Loucy (cell line): Measurements from ENCODE around the gene OR2T34.
"Not testable (repeated sequence)": the region's sequence is repeated elsewhere in the genome, so short reads cannot be mapped to it uniquely, and the experiment has no call there.

Experiments used
- H2AFZ ChIP-seq: fragments of 200-600 bp; sonication (generic); 2 replicates; pipeline ENCODE4 v1.6.0; 2016; ENCODE audit warnings: antibody characterized with exemption, mild to moderate bottlenecking, low read length, moderate library complexity
- H3F3A ChIP-seq: fragments of 200-600 bp; 2 replicates; pipeline ENCODE4 v1.6.0; 2016; ENCODE audit warnings: antibody characterized with exemption, low read depth, mild to moderate bottlenecking
- H3K27me3 ChIP-seq: fragments of 200-600 bp; sonication (generic); 2 replicates; pipeline ENCODE4 v1.6.1; 2014; ENCODE audit warnings: low read length, mild to moderate bottlenecking; ENCODE audit not compliant: insufficient read depth, poor library complexity, severe bottlenecking
- H3K36me3 ChIP-seq: fragments of 200-600 bp; sonication (generic); 2 replicates; pipeline ENCODE4 v1.6.1; 2016; ENCODE audit warnings: low read length; ENCODE audit not compliant: insufficient read depth
- H3K4me1 ChIP-seq: fragments of 200-600 bp; sonication (generic); 2 replicates; pipeline ENCODE4 v1.5.1; 2014; ENCODE audit warnings: low read length, mild to moderate bottlenecking; ENCODE audit not compliant: insufficient read depth, poor library complexity, severe bottlenecking
- H3K4me2 ChIP-seq: fragments of 200-600 bp; sonication (generic); 2 replicates; pipeline ENCODE4 v1.6.0; 2014; ENCODE audit warnings: antibody characterized with exemption, low read length, low read depth, mild to moderate bottlenecking; ENCODE audit not compliant: poor library complexity, severe bottlenecking
- H3K4me3 ChIP-seq: fragments of 200-600 bp; sonication (generic); 2 replicates; pipeline ENCODE4 v1.5.1; 2014; ENCODE audit warnings: low read length, mild to moderate bottlenecking, mixed read lengths; ENCODE audit not compliant: poor library complexity, severe bottlenecking
- H3K79me2 ChIP-seq: fragments of 200-600 bp; sonication (generic); 2 replicates; pipeline ENCODE4 v1.6.1; 2014; ENCODE audit warnings: low read length; ENCODE audit not compliant: insufficient read depth
- H3K9ac ChIP-seq: fragments of 200-600 bp; sonication (generic); 2 replicates; pipeline ENCODE4 v1.6.0; 2014; ENCODE audit warnings: mild to moderate bottlenecking, low read depth, low read length, moderate library complexity; ENCODE audit not compliant: poor library complexity, severe bottlenecking
- H3K9me2 ChIP-seq: fragments of 200-600 bp; sonication (generic); replicated peaks from 2 replicates; pipeline ENCODE4 v1.6.1; 2016; ENCODE audit warnings: low read depth, low read length, mixed read lengths
- H3K9me3 ChIP-seq: fragments of 200-600 bp; sonication (generic); 2 replicates; pipeline ENCODE4 v1.6.1; 2014; ENCODE audit warnings: mild to moderate bottlenecking, antibody characterized with exemption, low read length, low read depth; ENCODE audit not compliant: insufficient read depth
- H4K20me1 ChIP-seq: fragments of 200-600 bp; sonication (generic); 2 replicates; pipeline ENCODE4 v1.6.0; 2014; ENCODE audit warnings: antibody characterized with exemption, low read length, mild to moderate bottlenecking; ENCODE audit not compliant: insufficient read depth, poor library complexity, severe bottlenecking
- EZH2phosphoT487 ChIP-seq: fragments of 200-600 bp; IDR thresholded peaks from 2 replicates; pipeline ENCODE4 v1.6.1; 2018; ENCODE audit warnings: antibody characterized with exemption, mild to moderate bottlenecking, moderate library complexity, borderline replicate concordance
- TF ChIP-seq, protein P1 (sequence below): fragments of 200-600 bp; sonication (generic); conservative IDR thresholded peaks from 2 replicates; pipeline ENCODE4 v1.5.1; 2014; ENCODE audit warnings: mild to moderate bottlenecking, antibody characterized with exemption, low read length

Gene OR2T34

DNA sequence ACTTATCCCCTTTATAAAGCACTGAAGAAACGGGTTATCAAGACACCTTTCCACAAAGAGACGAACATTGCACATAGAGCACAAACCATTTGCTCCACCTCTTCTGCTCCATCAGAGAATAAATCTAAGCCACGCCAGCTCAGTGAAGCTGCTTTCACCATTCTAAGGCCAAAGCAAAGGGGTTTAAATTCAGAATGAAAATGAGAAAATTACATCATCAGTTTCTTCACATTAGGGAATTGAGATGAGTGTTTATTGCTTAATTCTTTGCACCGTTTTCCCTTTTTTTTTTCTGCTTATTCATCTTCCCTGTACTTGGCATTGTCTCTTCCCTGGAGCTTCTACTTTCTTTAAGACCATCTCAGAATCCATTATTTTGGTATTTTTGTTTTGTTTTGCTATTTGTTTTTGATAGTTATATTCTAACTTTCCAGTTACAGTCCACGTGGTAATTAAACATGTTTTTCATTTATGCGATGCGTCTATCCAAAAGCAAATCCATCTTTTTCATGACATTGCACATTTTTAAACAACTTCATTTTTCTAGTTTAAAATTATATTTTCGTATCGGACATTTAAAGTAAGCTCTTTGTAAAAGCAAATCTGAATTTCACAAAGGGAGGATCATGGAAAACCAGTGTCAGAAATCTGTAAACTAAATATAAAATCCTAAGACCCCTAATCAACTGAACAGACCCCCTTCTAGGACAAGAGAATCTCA, 1.9 kb upstream of the OR2T34 start:
- TF ChIP-seq, protein P1, sequence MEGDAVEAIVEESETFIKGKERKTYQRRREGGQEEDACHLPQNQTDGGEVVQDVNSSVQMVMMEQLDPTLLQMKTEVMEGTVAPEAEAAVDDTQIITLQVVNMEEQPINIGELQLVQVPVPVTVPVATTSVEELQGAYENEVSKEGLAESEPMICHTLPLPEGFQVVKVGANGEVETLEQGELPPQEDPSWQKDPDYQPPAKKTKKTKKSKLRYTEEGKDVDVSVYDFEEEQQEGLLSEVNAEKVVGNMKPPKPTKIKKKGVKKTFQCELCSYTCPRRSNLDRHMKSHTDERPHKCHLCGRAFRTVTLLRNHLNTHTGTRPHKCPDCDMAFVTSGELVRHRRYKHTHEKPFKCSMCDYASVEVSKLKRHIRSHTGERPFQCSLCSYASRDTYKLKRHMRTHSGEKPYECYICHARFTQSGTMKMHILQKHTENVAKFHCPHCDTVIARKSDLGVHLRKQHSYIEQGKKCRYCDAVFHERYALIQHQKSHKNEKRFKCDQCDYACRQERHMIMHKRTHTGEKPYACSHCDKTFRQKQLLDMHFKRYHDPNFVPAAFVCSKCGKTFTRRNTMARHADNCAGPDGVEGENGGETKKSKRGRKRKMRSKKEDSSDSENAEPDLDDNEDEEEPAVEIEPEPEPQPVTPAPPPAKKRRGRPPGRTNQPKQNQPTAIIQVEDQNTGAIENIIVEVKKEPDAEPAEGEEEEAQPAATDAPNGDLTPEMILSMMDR = no peak
- TF ChIP-seq EZH2phosphoT487 = no peak
- Histone ChIP-seq H2AFZ (no peak overlapping the region), H3K9me3 (no peaks in the 10 kb centered on the region; the same call in 1 of the 2 replicates), H4K20me1 (no peaks in the 10 kb centered on the region), H3K79me2 (no peaks in the 10 kb centered on the region), H3K4me1 (no peaks in the 10 kb centered on the region), H3K27me3 (no peaks in the 10 kb centered on the region), H3K36me3 (no peaks in the 10 kb centered on the region), H3K4me3 (no peak overlapping the region), H3F3A (no peaks in the 10 kb centered on the region), H3K4me2 (no peak overlapping the region), H3K9ac (no peak overlapping the region), H3K9me2 (no peaks in the 10 kb centered on the region)

DNA sequence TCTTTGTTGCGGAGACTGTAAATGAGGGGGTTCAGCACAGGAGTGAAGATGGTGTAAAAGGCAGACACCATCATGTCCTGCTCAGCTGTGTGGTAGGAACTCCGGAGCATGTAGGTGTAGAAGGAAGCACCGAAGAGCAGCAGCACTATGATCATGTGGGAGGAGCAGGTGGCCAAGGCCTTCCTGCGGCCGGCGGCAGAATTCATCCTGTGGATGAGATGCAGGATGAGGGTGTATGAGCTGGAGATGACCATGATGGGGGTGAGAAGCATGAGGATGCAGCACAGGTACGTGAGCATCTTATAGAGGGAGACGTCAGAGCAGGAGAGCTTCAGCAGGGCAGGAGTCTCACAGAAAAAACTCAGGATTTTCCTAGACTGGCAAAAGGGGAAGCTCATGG, 701 bp downstream of the OR2T34 start:
- H3K9me2 ChIP-seq, H3F3A ChIP-seq, H2AFZ ChIP-seq, H3K36me3 ChIP-seq, H3K27me3 ChIP-seq, H3K9ac ChIP-seq, H3K4me2 ChIP-seq, H3K79me2 ChIP-seq, H3K9me3 ChIP-seq, H3K4me1 ChIP-seq, H3K4me3 ChIP-seq, H4K20me1 ChIP-seq: not testable (repeated sequence)

DNA sequence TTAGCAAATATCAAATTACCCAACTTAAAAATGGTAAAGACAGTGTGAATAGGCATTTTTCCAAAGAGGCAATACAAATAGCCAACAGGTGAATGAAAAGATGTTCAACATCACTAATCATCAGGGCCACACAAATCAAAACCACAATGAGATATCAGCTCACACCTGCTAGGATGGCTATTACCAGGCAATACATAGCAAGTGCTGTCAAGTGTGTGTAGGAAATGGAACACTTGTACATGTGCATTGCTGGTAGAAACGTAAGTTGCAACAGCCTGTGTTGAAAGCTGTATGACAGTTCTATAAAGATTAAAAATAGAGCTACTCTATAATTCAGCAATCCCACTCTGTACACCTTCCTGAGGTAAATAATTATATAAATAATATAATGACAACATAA, 2.5 kb downstream of the OR2T34 start:
- not testable (repeated sequence) for H3K79me2 ChIP-seq, H3K27me3 ChIP-seq, H3K9me2 ChIP-seq, H3K4me2 ChIP-seq, H3K4me1 ChIP-seq, H2AFZ ChIP-seq, H3K36me3 ChIP-seq, H4K20me1 ChIP-seq, H3F3A ChIP-seq, H3K9me3 ChIP-seq, H3K4me3 ChIP-seq, H3K9ac ChIP-seq

DNA sequence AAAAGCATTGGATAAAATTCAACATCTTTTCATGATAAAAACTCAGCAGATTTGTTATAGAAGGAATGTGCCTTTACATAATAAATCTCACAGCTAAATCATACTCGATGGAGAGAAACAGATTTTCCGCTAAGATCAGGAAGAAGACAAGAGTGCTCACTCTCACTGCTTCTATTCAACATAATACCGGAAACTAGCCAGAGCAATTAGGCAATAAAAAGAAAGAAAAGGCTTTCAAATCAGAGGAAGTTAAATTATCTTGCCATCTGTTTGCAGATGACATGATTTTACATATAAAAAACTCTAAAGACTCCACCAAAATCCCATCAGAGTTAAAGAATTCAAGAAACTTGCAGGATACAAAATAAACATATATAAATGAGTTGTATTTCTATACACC, 3.7 kb downstream of the OR2T34 start:
- not testable (repeated sequence) for H2AFZ ChIP-seq, H3K4me2 ChIP-seq, H3K9ac ChIP-seq, H3K79me2 ChIP-seq, H3K9me3 ChIP-seq, H3K4me3 ChIP-seq, H3K27me3 ChIP-seq, H4K20me1 ChIP-seq, H3F3A ChIP-seq, H3K4me1 ChIP-seq, H3K36me3 ChIP-seq, H3K9me2 ChIP-seq

DNA sequence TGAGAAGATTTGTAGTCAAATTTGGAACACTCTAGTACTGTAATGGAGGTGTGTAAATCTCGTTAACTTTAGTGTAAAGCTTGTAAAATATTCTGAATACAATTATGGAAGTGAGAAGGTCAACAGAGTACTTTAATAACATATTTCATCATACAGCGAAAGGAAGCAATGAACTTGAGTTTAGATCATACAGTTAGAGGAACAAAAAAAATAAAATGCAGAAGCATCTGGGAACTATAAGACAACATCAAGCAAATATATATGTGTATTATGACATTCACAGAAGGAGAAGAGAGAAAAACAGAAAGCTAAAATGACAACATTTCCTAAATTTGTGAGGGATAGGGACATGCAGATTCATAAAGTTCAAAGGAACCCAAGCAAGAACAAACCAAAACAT, 5.5 kb downstream of the OR2T34 start:
- not testable (repeated sequence) for H3K9ac ChIP-seq, H3K36me3 ChIP-seq, H3K79me2 ChIP-seq, H3K4me1 ChIP-seq, H3K9me2 ChIP-seq, H2AFZ ChIP-seq, H3K4me2 ChIP-seq, H3K27me3 ChIP-seq, H4K20me1 ChIP-seq, H3K9me3 ChIP-seq, H3K4me3 ChIP-seq, H3F3A ChIP-seq

DNA sequence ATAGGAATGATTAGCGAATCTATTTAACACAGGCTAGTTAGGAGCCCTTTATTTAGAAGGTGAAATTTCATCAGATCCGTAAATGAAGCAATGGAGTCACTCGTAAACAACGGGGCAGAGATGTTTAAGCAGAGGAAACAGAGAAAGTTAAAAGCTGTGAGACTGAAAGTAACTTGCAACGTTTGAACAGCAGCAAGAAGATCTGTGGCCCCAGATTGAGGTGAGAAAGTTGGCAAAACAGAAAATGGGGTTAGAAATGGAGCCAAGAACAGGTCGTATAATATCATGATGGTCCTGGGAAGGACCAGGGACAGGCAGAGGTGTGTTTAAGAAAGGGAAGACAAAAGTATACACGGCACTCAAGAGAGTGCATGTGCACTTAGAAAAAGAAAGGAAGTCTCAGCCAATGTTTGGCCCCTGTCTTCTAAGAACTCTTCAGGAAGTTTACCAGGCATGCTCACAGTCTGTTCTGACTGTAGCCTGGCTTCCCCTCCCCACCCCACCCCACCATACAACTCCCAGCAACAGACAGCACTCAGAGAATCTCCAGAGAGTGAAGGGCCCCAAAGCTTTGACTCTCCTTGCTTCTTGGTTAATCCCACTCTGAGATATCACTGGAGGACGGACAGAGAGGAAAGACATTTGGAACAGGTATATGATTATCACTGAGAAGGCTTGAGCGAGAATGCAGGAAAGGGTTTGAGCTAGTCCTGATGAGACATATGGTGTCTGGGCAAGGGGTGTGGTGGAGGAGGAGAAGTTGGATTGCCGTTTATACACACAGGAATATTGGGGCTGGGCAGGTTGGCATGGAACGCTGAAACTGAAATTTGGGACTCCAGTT, 8.8 kb downstream of the OR2T34 start:
- H3K9me3 ChIP-seq = not testable (repeated sequence)

More for the DNA sequence above, 8.8 kb downstream of the OR2T34 start:
- H3K9me2 ChIP-seq, H3K4me3 ChIP-seq, H3K36me3 ChIP-seq, H3K27me3 ChIP-seq, H4K20me1 ChIP-seq, H3K79me2 ChIP-seq, H3K4me2 ChIP-seq, H3K4me1 ChIP-seq, H3F3A ChIP-seq, H3K9ac ChIP-seq: not testable (repeated sequence)
- H2AFZ ChIP-seq = 0 out of 2 replicates have a peak overlapping the region, but pooled peaks have one; percentile 22
